H1 (cell line): ENCODE data around the gene CLN3. TPM values are rescaled to one million over a fixed set of nuclear protein-coding genes. Genes with fewer than 3 reads are reported as not detected.

Experiments
- CTCF ChIA-PET: fragments of 300-600 bp; sonication (Branson Sonifier 250); formaldehyde crosslinking; loops from one replicate; lab custom pipeline; 2021; ENCODE audit not compliant: partially characterized antibody; lab: Charles Lee
- POLR2A ChIA-PET: fragments of 300-600 bp; sonication (Branson Sonifier 250); formaldehyde crosslinking; loops from one replicate; lab custom pipeline; 2021; ENCODE audit warnings: inconsistent platforms; ENCODE audit not compliant: partially characterized antibody; lab: Charles Lee
- DNase-seq, 2 experiments: peaks; one replicate each; pipeline versions ENCODE4 v3.0.0 to v3.0.0-alpha.2; 2010 to 2022; ENCODE audit warnings: low spot score in 2 of 2, low read depth in 1 of 2, mixed read lengths in 1 of 2
- FAIRE-seq: peaks from 2 replicates; lab custom pipeline; 2011; peaks lifted over from hg19 to GRCh38; lab: Jason Lieb, UNC
- H2AFZ ChIP-seq: 2 replicates; pipeline ENCODE4 v1.8.1; 2012; ENCODE audit warnings: low read length, inconsistent platforms
- H2AK5ac ChIP-seq: 2 replicates; pipeline ENCODE4 v1.6.1; 2013; ENCODE audit warnings: low read depth, low read length
- H2BK120ac ChIP-seq: replicated peaks from 2 replicates; pipeline ENCODE3; 2013; ENCODE audit warnings: low read depth, low read length, inconsistent platforms
- H2BK12ac ChIP-seq: 2 replicates; pipeline ENCODE4 v1.6.1; 2013; ENCODE audit warnings: low read depth, low read length
- H2BK15ac ChIP-seq: 2 replicates; pipeline ENCODE4 v1.6.1; 2013; ENCODE audit warnings: low read length
- H2BK20ac ChIP-seq: 2 replicates; pipeline ENCODE4 v1.6.1; 2013; ENCODE audit warnings: low read length
- H2BK5ac ChIP-seq: 2 replicates; pipeline ENCODE4 v1.6.1; 2013; ENCODE audit warnings: low read depth, low read length
- H3K14ac ChIP-seq: 2 replicates; pipeline ENCODE4 v1.6.1; 2013; ENCODE audit warnings: inconsistent platforms; ENCODE audit not compliant: insufficient read length
- H3K18ac ChIP-seq: 2 replicates; pipeline ENCODE4 v1.6.1; 2013; ENCODE audit warnings: low read length; ENCODE audit errors: extremely low read depth
- H3K23ac ChIP-seq: 2 replicates; pipeline ENCODE4 v1.6.1; 2013; ENCODE audit warnings: inconsistent platforms; ENCODE audit not compliant: insufficient read length
- H3K23me2 ChIP-seq: 2 replicates; pipeline ENCODE4 v1.6.1; 2013; ENCODE audit warnings: low read depth, low read length
- H3K27ac ChIP-seq: 2 replicates; pipeline ENCODE4 v1.6.1; 2011; ENCODE audit warnings: low read depth, low read length, inconsistent platforms
- H3K27me3 ChIP-seq, 4 experiments: replicated peaks in 1 of 4; 1 replicate in 1 of 4; 2 replicates in 3 of 4; pipeline versions ENCODE4 v1.6.1 to v1.8.1; 2011 to 2013; ENCODE audit warnings: low read length in 3 of 4, mild to moderate bottlenecking in 3 of 4, inconsistent platforms in 2 of 4, mixed read lengths in 2 of 4, moderate library complexity in 1 of 4; ENCODE audit not compliant: control insufficient read depth in 3 of 4, insufficient read depth in 3 of 4; ENCODE audit errors: extremely low read depth in 1 of 4
- H3K36me3 ChIP-seq, 4 experiments: 2 replicates each; pipeline versions ENCODE4 v1.6.1 to v1.8.1; 2011 to 2013; ENCODE audit warnings: mild to moderate bottlenecking in 4 of 4, low read length in 3 of 4, moderate library complexity in 2 of 4, control low read depth in 1 of 4, inconsistent platforms in 1 of 4; ENCODE audit not compliant: insufficient read depth in 4 of 4, control insufficient read depth in 2 of 4
- H3K4ac ChIP-seq: replicated peaks from 2 replicates; pipeline ENCODE3; 2013; ENCODE audit warnings: low read length, low read depth, mixed read lengths, inconsistent platforms; ENCODE audit not compliant: insufficient read length
- H3K4me1 ChIP-seq, 4 experiments: replicated peaks in 1 of 4; 1 replicate in 1 of 4; 2 replicates in 3 of 4; pipeline versions ENCODE4 v1.6.1 to v1.8.1; 2011 to 2013; ENCODE audit warnings: low read length in 3 of 4, inconsistent platforms in 2 of 4, mixed read lengths in 1 of 4; ENCODE audit not compliant: insufficient read depth in 4 of 4, control insufficient read depth in 3 of 4
- H3K4me2 ChIP-seq, 2 experiments: 2 replicates each; pipeline versions ENCODE4 v1.6.1 to v1.8.1; 2011 to 2013; ENCODE audit warnings: low read depth in 2 of 2, low read length in 2 of 2, control low read depth in 1 of 2, inconsistent platforms in 1 of 2, mild to moderate bottlenecking in 1 of 2; ENCODE audit not compliant: insufficient read depth in 1 of 2
- H3K4me3 ChIP-seq, 4 experiments: fragments of 200-600, 300-600 bp in 1 of 4; sonication (generic), shearing (Covaris generic), sonication (Bioruptor Twin) in 1 of 4; 2 replicates each; pipeline versions ENCODE4 v1.5.1 to v1.8.1; 2011 to 2016; ENCODE audit warnings: low read length in 4 of 4, low read depth in 3 of 4, control low read depth in 2 of 4, inconsistent platforms in 2 of 4, mild to moderate bottlenecking in 2 of 4, mixed read lengths in 1 of 4, moderate library complexity in 1 of 4; ENCODE audit not compliant: insufficient read depth in 2 of 4; ENCODE audit errors: extremely low read depth in 1 of 4
- H3K56ac ChIP-seq: replicated peaks from 2 replicates; pipeline ENCODE3; 2013; ENCODE audit warnings: low read depth, mild to moderate bottlenecking, mixed read lengths, low read length, inconsistent platforms; ENCODE audit not compliant: insufficient read length
- H3K79me1 ChIP-seq: 2 replicates; pipeline ENCODE4 v1.6.1; 2013; ENCODE audit warnings: low read depth, low read length, control low read depth
- H3K79me2 ChIP-seq, 2 experiments: 2 replicates each; pipeline versions ENCODE4 v1.6.1 to v1.8.1; 2012 to 2013; ENCODE audit warnings: low read length in 2 of 2, mild to moderate bottlenecking in 2 of 2, inconsistent platforms in 1 of 2; ENCODE audit not compliant: insufficient read depth in 2 of 2, control insufficient read depth in 1 of 2
- H3K9ac ChIP-seq, 4 experiments: replicated peaks in 1 of 4; 1 replicate in 1 of 4; 2 replicates in 3 of 4; pipeline versions ENCODE4 v1.6.1 to v1.8.1; 2011 to 2013; ENCODE audit warnings: low read depth in 3 of 4, low read length in 3 of 4, control low read depth in 2 of 4, mild to moderate bottlenecking in 2 of 4, moderate library complexity in 2 of 4, inconsistent platforms in 1 of 4; ENCODE audit errors: extremely low read depth in 1 of 4
- H3K9me3 ChIP-seq, 2 experiments: 2 replicates each; pipeline versions ENCODE4 v1.6.1 to v1.8.1; 2012 to 2013; ENCODE audit warnings: mild to moderate bottlenecking in 2 of 2, moderate library complexity in 2 of 2, control low read depth in 1 of 2, inconsistent platforms in 1 of 2, low read depth in 1 of 2, low read length in 1 of 2, mixed read lengths in 1 of 2; ENCODE audit not compliant: insufficient read depth in 2 of 2
- H4K20me1 ChIP-seq, 2 experiments: replicated peaks in 1 of 2; 2 replicates each; pipeline versions ENCODE3 to v1.8.1; 2011 to 2013; ENCODE audit warnings: inconsistent platforms in 2 of 2, low read length in 2 of 2, mild to moderate bottlenecking in 1 of 2; ENCODE audit not compliant: insufficient read depth in 2 of 2, control insufficient read depth in 1 of 2
- H4K5ac ChIP-seq: 2 replicates; pipeline ENCODE4 v1.6.1; 2013; ENCODE audit warnings: low read length, low read depth, mixed read lengths, inconsistent platforms; ENCODE audit not compliant: insufficient read length
- H4K8ac ChIP-seq: 2 replicates; pipeline ENCODE4 v1.8.0; 2013; ENCODE audit warnings: mild to moderate bottlenecking, moderate library complexity, low read length, inconsistent platforms; ENCODE audit not compliant: insufficient read depth; ENCODE audit errors: extremely low read depth
- H4K91ac ChIP-seq: replicated peaks from 2 replicates; pipeline ENCODE3; 2013; ENCODE audit warnings: low read length, mixed read lengths, inconsistent platforms; ENCODE audit not compliant: insufficient read length
- BRCA1 ChIP-seq: IDR thresholded peaks from 2 replicates; pipeline ENCODE4 v1.6.1; 2012; ENCODE audit warnings: low read depth, low read length, improper control_type of control experiment
- CEBPB ChIP-seq: IDR thresholded peaks from 2 replicates; pipeline ENCODE4 v1.6.1; 2012; ENCODE audit warnings: low read depth, low read length
- NANOG ChIP-seq: IDR thresholded peaks from 2 replicates; pipeline ENCODE4 v1.6.1; 2011; ENCODE audit warnings: low read length, low read depth, mild to moderate bottlenecking, inconsistent platforms; ENCODE audit not compliant: insufficient read depth, poor library complexity, severe bottlenecking
- NRF1 ChIP-seq: IDR thresholded peaks from 2 replicates; pipeline ENCODE4 v1.6.1; 2011; ENCODE audit warnings: mild to moderate bottlenecking, low read depth, low read length, improper control_type of control experiment
- RAD21 ChIP-seq, 2 experiments: IDR thresholded peaks in 1 of 2; conservative IDR thresholded peaks in 1 of 2; 2 replicates each; pipeline ENCODE4 v1.6.1; 2011; ENCODE audit warnings: low read depth in 2 of 2, low read length in 2 of 2, improper control_type of control experiment in 1 of 2, inconsistent platforms in 1 of 2, mild to moderate bottlenecking in 1 of 2, moderate library complexity in 1 of 2
- SIX5 ChIP-seq: IDR thresholded peaks from 2 replicates; pipeline ENCODE4 v1.6.1; 2011; ENCODE audit warnings: mild to moderate bottlenecking, low read depth, low read length
- TAF1 ChIP-seq: IDR thresholded peaks from 2 replicates; pipeline ENCODE4 v1.6.1; 2011; ENCODE audit warnings: mild to moderate bottlenecking, low read depth, low read length
- TEAD4 ChIP-seq: IDR thresholded peaks from 2 replicates; pipeline ENCODE4 v1.6.1; 2012; ENCODE audit warnings: low read depth, low read length, inconsistent platforms, mixed read lengths
- ZNF274 ChIP-seq: IDR thresholded peaks from 2 replicates; pipeline ENCODE4 v1.7.0; 2012; ENCODE audit warnings: low read length, borderline replicate concordance; ENCODE audit errors: extremely low read depth
- WGBS, 2 experiments: shearing (Covaris generic) in 1 of 2; methylation state at CpG; one replicate each; pipeline versions ENCODE4 v1.1.6 to v1.1.7; 2013 to 2015; ENCODE audit warnings: low lambda C conversion rate in 2 of 2, mixed read lengths in 2 of 2, inconsistent platforms in 1 of 2, low coverage in 1 of 2, missing lambda C conversion rate in 1 of 2; ENCODE audit not compliant: insufficient replicate concordance in 2 of 2, insufficient coverage in 1 of 2, insufficient read length in 1 of 2; ENCODE audit errors: extremely low coverage in 1 of 2, missing lambda C conversion rate in 1 of 2; 5-methylcytosine and 5-hydroxymethylcytosine counted together
- polyA plus RNA-seq, 7 experiments: library from polyadenylated mRNA; depleted of rRNA in 3 of 7; stranded (reverse) in 5 of 7; unstranded in 2 of 7; fragments of >200 nt in 5 of 7; fragments of 200-250 nt in 2 of 7; gene quantifications; 1 replicate in 5 of 7; 2 replicates in 1 of 7; 4 replicates in 1 of 7; pipeline versions ENCODE4 v1.2.1 to v1.2.3, GENCODE V29; 2011 to 2013; ENCODE audit warnings: missing spikeins in 2 of 7, mixed read lengths in 2 of 7
- total RNA-seq: library from RNA; stranded (reverse); fragmentation: NEBNext Ultra II Directional; extraction: Animal tissue kit (Norgen Biotek cat#: 25700); gene quantifications from 2 replicates; pipeline ENCODE4 v1.2.1, GENCODE V29; 2021

The CLN3 gene
- total and polyA plus RNA-seq, 2 of the 8 experiments (the other 6 are each of a cell fraction or from before 2014, with no cell fraction given) = 22.9 to 44.3 TPM

GRCh38 chr16:28524681-28525171 lies 32.9 kb upstream of the CLN3 start:
- TF ChIP-seq NRF1 (no peak), BRCA1 (no peak), TAF1 (no peak), RAD21 (IDR thresholded peaks at IDR 0.05 in 1 of 2, conservative IDR thresholded peaks at IDR 0.05 in 1 of 2; ENCODE audit: low read depth in 2 of 2, low read length in 2 of 2) (no peak), ZNF274 (no peak), SIX5 (no peak), TEAD4 (no peak), CEBPB (no peak), NANOG (no peak)
- Histone ChIP-seq H3K4me1 (no peaks in the 10 kb centered on the region), H3K4ac (no peak overlapping the region), H3K79me2 (no peaks in the 10 kb centered on the region), H2BK5ac (no peak overlapping the region), H2BK20ac (no peak overlapping the region), H3K56ac (no peak overlapping the region), H3K14ac (no peak overlapping the region), H2BK15ac (no peak overlapping the region), H2BK12ac (no peak overlapping the region), H4K8ac (no peak overlapping the region), H3K9ac (no peak overlapping the region), H3K27ac (no peak overlapping the region), H3K18ac (no peak overlapping the region), H2AFZ (no peak overlapping the region), H3K23me2 (no peaks in the 10 kb centered on the region), H3K36me3 (no peaks in the 10 kb centered on the region), H3K9me3 (no peaks in the 10 kb centered on the region), H2BK120ac (no peak overlapping the region), H3K27me3 (no peaks in the 10 kb centered on the region), H3K4me3 (no peak overlapping the region), H3K23ac (no peak overlapping the region), H2AK5ac (no peak overlapping the region), H4K5ac (no peak overlapping the region), H3K79me1 (no peaks in the 10 kb centered on the region), H3K4me2 (no peak overlapping the region), H4K20me1 (no peaks in the 10 kb centered on the region), H4K91ac (no peak overlapping the region)
- DNase-seq (no peak), FAIRE-seq (no peak)
- ChIA-PET POLR2A (no interaction called here), CTCF (interaction anchor here (1.3 kb wide), 1 partner anchor 10 kb away, joined by 3 read pairs; no protein-coding TSS in a partner anchor)
- WGBS, 2 experiments = 86% methylated on average over 6 of the region's 6 CpGs; no CpG with 5 or more reads in 1 of the 2 experiments
